ENCODE data around the gene PPBP.

DNA sequence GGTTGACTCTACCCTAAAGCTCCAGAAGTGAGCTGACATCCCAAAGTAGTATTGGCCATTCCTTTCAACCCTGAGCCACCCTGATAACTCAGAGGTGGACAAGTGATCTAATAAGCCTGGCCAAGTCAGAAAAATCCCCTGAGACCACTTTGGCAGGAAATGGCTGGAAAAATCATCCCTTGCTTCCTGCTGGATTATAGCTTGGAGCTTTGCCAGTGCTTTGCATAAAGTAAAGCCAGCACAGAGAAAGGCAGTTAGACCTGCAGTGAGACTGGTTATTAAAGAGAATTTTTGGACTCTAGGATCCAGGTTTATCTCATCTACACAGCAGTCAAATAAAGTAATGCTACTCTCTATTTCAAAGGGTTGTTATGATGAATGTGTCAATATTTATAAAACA, 44.1 kb upstream of the PPBP start:
- no peak for TF ChIP-seq CTCF (IDR thresholded peaks at IDR 0.05)
- TF ChIP-seq POLR2A (IDR thresholded peaks at IDR 0.05): no peak
